Measurements from ENCODE around the gene LGALS1. TPM values are rescaled to one million over a fixed set of nuclear protein-coding genes. Genes with fewer than 3 reads are reported as not detected.
A peak's percentile ranks its signal among the peaks of the same experiment; 100 is the strongest.

LGALS1 gene
- total and polyA plus RNA-seq, 9 of the 15 experiments (the other 6 are each of a cell fraction or from before 2014, with no cell fraction given) = 160 to 800 (median 330) TPM

GRCh38 chr22:37696657-37697537, 21.5 kb downstream of the LGALS1 start, which contains the start of gene TRIOBP:
Gene TRIOBP (plus strand): TSS chr22:37697048. CDS start chr22:37701366, 4,318 bp downstream.
- CTCF ChIA-PET (ENCODE audit: low intra/inter-chr PET ratio) = no interaction called here
- peak; percentile 98 for FAIRE-seq
- TF ChIP-seq NELFE (IDR thresholded peaks at IDR 0.05; ENCODE audit: insufficient read depth, insufficient read length) (no peak), NBN (IDR thresholded peaks at IDR 0.05; ENCODE audit: low read depth) (no peak), ZNF444 (CRISPR knock-in tag; IDR thresholded peaks at IDR 0.05) (no peak), CTCF (IDR thresholded peaks at IDR 0.05 in 2 of 3, conservative IDR thresholded peaks at IDR 0.05 in 1 of 3; ENCODE audit: insufficient read depth in 2 of 3, low read depth in 1 of 3, low read length in 3 of 3) (peak; percentile 56 to 65 (median 57)), SP1 (CRISPR knock-in tag; IDR thresholded peaks at IDR 0.05) (peak; percentile 50; the same call in 1 of the 2 replicates), SMC3 (conservative IDR thresholded peaks at IDR 0.05; ENCODE audit: insufficient read depth, low read depth, low read length) (peak; percentile 29; the same call in 1 of the 2 replicates), MED1 (CRISPR knock-in tag; IDR thresholded peaks at IDR 0.05; ENCODE audit: borderline replicate concordance) (no peak), ZNF445 (CRISPR knock-in tag; IDR thresholded peaks at IDR 0.05; ENCODE audit: low read depth) (no peak), TFAP4 (CRISPR knock-in tag; IDR thresholded peaks at IDR 0.05; ENCODE audit: borderline replicate concordance) (peak; percentile 11; the same call in 1 of the 2 replicates), MAZ (CRISPR knock-in tag; conservative IDR thresholded peaks at IDR 0.05 in 1 of 2, IDR thresholded peaks at IDR 0.05 in 1 of 2) (0 out of 4 replicates have a peak, but pooled peaks of 1 of the 2 experiments have one; percentile 28), ZNF197 (CRISPR knock-in tag; IDR thresholded peaks at IDR 0.05; ENCODE audit: low read depth) (no peak), NRF1 (conservative IDR thresholded peaks at IDR 0.05 in 1 of 2, IDR thresholded peaks at IDR 0.05 in 1 of 2) (peak; percentile 64 to 66), ZBTB7A (IDR thresholded peaks at IDR 0.05; ENCODE audit: borderline replicate concordance, control insufficient read depth, low read depth, low read length) (0 out of 2 replicates have a peak, but pooled peaks have one; percentile 19), NFIC (IDR thresholded peaks at IDR 0.05) (no peak)
- TF ChIP-seq, protein P1, sequence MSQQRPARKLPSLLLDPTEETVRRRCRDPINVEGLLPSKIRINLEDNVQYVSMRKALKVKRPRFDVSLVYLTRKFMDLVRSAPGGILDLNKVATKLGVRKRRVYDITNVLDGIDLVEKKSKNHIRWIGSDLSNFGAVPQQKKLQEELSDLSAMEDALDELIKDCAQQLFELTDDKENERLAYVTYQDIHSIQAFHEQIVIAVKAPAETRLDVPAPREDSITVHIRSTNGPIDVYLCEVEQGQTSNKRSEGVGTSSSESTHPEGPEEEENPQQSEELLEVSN (IDR thresholded peaks at IDR 0.05; ENCODE audit: borderline replicate concordance in 1 of 2, extremely low read depth in 1 of 2, insufficient read depth in 1 of 2, insufficient read length in 1 of 2, low read depth in 1 of 2, low read length in 1 of 2, poor library complexity in 1 of 2, severe bottlenecking in 1 of 2) = peak in 1 of 2 experiments; percentile 58

More at GRCh38 chr22:37696657-37697537, 21.5 kb downstream of the LGALS1 start, which contains the start of gene TRIOBP:
- no peaks in the 10 kb centered on the region for H3K9me3 ChIP-seq (replicated peaks; ENCODE audit: control insufficient read depth, insufficient read depth, low read depth, low read length)
- in situ Hi-C loops (cut with MboI) = no loop called here
- H4K20me1 ChIP-seq (replicated peaks; ENCODE audit: control insufficient read depth, insufficient read depth, low read length) = no peaks in the 10 kb centered on the region
- 7% methylated on average over 23 of the region's 39 CpGs for WGBS (ENCODE audit: insufficient coverage, low coverage, missing lambda C conversion rate)
- ATAC-seq (peak; percentile 100), DNase-seq (ENCODE audit: extremely low read depth in 1 of 4, low spot score in 3 of 4) (peak; percentile 86 to 94 (median 88))
- H3K4me1 ChIP-seq (replicated peaks in 1 of 2; ENCODE audit: control insufficient read depth in 2 of 2, insufficient read depth in 2 of 2, low read length in 2 of 2) = peaks cover 2 to 16% of the 10 kb centered on the region in 2 experiments; a peak in 3 of 5 replicates
- BruUV-seq (replicated peaks) = no TSS peak
- H3K9ac ChIP-seq (ENCODE audit: insufficient read depth in 1 of 2, low read depth in 2 of 2, low read length in 2 of 2) = peak within 1 kb of the TSS in 1 of 2 experiments; percentile 56; a peak in 1 of 4 replicates
- H3K9me1 ChIP-seq (ENCODE audit: control insufficient read depth, insufficient read depth, low read length) = no peaks in the 10 kb centered on the region
- POLR2A ChIA-PET = interaction anchor here (0.6 kb wide), 1 partner anchor 12 kb away, joined by 3 read pairs; no protein-coding TSS in a partner anchor
- no peaks in the 10 kb centered on the region for H3K79me2 ChIP-seq (ENCODE audit: control insufficient read depth, insufficient read depth, low read length)
- peak within 1 kb of the TSS; percentile 65 for H2AFZ ChIP-seq (ENCODE audit: low read depth, low read length)
- no peak within 1 kb of the TSS for H3K4me3 ChIP-seq
- no peaks in the 10 kb centered on the region for H3K27me3 ChIP-seq (ENCODE audit: control insufficient read depth in 2 of 2, insufficient read depth in 2 of 2, low read length in 2 of 2)
- H3K27ac ChIP-seq (ENCODE audit: extremely low read depth, low read depth, low read length) = no peak within 1 kb of the TSS
- peak within 1 kb of the TSS; percentile 67 for H3K4me2 ChIP-seq (ENCODE audit: insufficient read depth, low read length)
- intact Hi-C loops (cut with micrococcal nuclease) = no loop called here
- peaks cover 14% of the 10 kb centered on the region; the same call in 2 of the 3 replicates for H3K36me3 ChIP-seq (ENCODE audit: control insufficient read depth, insufficient read depth, low read length)

All from K562 (cell line).